ENCODE measurements around the gene VEZF1.

Gene VEZF1

GRCh38 chr17:57987581-57988300 lies at the start of gene VEZF1:
Gene VEZF1 (minus strand): TSS chr17:57988254. CDS start chr17:57988111, 143 bp downstream.
- TF ChIP-seq CTCF (conservative IDR thresholded peaks at IDR 0.05; ENCODE audit: low read depth, low read length) = no peak
- H3K4me3 ChIP-seq (ENCODE audit: low read depth, low read length) = peak within 1 kb of the TSS; percentile 76
- DNase-seq (ENCODE audit: low read depth) = peak; percentile 60

GRCh38 chr17:58032691-58033415 lies 44.8 kb upstream of the VEZF1 start:
- no peak overlapping the region for H3K4me3 ChIP-seq (ENCODE audit: low read depth, low read length)
- DNase-seq (ENCODE audit: low read depth) = no peak
- TF ChIP-seq CTCF (conservative IDR thresholded peaks at IDR 0.05; ENCODE audit: low read depth, low read length) = no peak

GRCh38 chr17:58028578-58028977 lies 40.5 kb upstream of the VEZF1 start:
- no peak for DNase-seq (ENCODE audit: low read depth)
- no peak for TF ChIP-seq CTCF (conservative IDR thresholded peaks at IDR 0.05; ENCODE audit: low read depth, low read length)
- no peak overlapping the region for H3K4me3 ChIP-seq (ENCODE audit: low read depth, low read length)

- DNase-seq (ENCODE audit: low read depth) = no peak
- H3K4me3 ChIP-seq (ENCODE audit: low read depth, low read length) = no peak overlapping the region
- no peak for TF ChIP-seq CTCF (conservative IDR thresholded peaks at IDR 0.05; ENCODE audit: low read depth, low read length)
Measured at GRCh38 chr17:58020401-58020800, 32.3 kb upstream of the VEZF1 start.

GRCh38 chr17:58019521-58019920 lies 31.5 kb upstream of the VEZF1 start:
- no peak for TF ChIP-seq CTCF (conservative IDR thresholded peaks at IDR 0.05; ENCODE audit: low read depth, low read length)
- H3K4me3 ChIP-seq (ENCODE audit: low read depth, low read length) = no peak overlapping the region

GRCh38 chr17:58019039-58019438 lies 31.0 kb upstream of the VEZF1 start:
- TF ChIP-seq CTCF (conservative IDR thresholded peaks at IDR 0.05; ENCODE audit: low read depth, low read length) = no peak
- no peak for DNase-seq (ENCODE audit: low read depth)
- no peak overlapping the region for H3K4me3 ChIP-seq (ENCODE audit: low read depth, low read length)

More at GRCh38 chr17:58019521-58019920, 31.5 kb upstream of the VEZF1 start:
- DNase-seq (ENCODE audit: low read depth) = no peak
